Activated CD8-positive, alpha-beta memory T cell treated with anti-CD3 and anti-CD28 coated beads, Interleukin-2, amount 50 U/mL, for 1 hour (primary cell): ENCODE results near the gene TJP3.

Source experiments
- DNase-seq: peaks from one replicate; pipeline ENCODE4 v3.0.0-alpha.2; 2020; ENCODE audit errors: extremely low read depth

TJP3 gene

DNA sequence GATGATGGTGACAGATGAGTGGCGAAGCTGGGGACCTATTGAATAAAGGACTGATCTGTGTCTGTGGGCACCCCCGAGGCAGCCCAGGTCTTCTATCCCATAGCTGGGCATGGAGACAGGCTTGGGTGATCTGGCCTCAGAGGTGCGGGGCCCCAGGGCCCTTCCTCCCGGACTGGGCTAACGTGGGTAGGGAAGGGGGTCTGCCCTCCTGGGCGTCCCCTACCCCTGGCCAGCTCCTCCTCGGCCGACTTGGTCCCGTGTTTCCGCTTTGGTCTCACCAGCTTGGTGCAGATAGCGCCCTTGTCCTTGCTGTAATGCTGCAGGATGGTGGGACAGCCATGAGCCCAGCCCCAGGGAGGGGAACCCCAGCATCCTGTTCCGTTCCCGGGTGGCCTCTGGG is 74.7 kb downstream of the TJP3 start:
- no peak for DNase-seq

DNA sequence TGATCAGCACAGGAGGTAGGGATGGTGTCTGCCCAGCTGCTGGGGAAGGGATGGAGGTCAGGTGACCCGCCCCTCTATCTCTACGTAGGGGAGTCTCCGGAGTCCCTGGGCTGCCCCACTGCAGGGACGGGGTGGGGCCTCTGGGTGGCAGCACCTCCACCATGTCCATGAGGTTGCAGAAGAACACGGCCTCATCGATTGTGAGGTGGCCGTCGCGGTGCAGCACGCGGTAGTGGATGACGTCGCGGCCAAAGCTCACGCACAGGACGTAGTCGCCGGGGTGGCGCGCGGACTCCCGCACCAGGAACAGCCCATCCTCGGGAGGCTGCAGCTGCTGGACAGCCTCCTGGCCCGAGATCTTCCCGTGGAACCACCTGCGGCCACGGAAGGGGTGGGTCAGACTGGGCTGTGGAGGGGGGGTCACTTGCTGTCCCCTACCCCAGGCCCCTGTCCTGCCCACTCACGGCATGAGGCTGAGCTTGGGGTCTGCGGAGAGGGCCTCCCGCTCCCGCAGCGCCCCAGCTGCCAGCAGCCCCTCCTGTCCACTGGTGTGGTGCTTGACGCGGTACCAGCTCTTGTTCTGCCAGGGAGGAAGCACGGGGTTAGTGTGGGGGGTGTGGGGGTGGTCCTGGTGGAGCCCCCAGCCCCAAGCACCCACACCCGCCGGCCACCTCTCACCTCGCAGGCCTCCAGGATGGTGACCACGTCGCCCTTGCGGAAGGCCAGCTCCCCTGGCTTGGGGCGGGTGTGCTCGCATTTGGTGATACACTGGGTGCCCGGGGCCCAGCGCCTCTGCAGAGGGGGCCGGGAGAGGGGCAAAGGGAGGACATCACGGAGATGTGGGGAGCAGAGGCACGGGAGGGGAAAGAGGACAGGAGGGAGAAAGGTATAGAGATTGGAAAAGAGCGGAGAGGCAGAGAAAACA is 75.7 kb downstream of the TJP3 start:
- no peak for DNase-seq

GRCh38 chr19:3784607-3785450 is 76.6 kb downstream of the TJP3 start:
- no peak for DNase-seq

GRCh38 chr19:3785451-3785937 is 77.3 kb downstream of the TJP3 start:
- DNase-seq, result no peak

DNA sequence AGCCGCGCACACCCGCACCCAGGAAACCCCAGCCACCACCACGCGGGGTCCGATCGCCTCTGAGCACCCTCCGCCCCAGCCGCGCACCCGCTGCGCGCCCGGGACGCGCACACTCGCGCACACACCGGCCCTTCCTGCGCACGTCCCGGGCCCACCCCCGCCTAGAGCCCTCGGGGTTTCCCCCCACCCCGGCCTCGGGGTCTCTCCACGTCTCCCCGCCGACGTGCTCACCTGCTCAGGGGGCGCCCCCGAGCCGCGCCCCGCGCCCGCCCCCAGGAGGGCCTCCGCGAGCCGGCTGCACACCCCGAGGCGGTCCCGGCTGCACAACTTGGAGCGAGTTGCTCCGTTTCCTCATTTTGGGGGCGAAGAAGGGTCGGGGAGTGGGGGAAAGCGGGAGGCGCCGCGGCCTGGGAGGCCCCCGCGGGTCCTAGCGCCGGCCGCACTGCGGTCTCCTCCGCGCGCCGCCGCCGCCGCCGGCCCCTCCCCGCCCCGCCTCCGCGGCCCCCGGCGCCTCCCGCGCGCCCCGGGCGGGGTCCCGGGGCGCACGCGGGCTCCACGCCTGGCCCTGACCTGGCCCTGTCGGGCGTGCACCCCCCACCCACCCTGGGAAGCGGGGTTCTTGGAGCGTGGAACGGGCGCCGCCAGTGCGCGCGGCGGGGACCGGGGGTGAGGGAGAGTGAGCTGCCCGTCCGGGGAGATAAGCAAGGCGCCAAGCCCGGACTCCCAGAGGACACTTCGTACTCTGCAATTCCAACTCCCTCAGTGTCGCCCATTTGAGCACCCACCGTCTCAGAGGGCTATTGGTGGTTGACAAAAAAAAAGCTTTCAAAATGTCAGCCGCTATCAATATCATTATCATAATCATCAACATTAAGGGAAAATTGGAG is 78.0 kb downstream of the TJP3 start, which contains the start of gene MATK:
Gene MATK, minus strand, starts transcription at position 444 of the 887 bp plus-strand sequence. CDS start 1,246 bp downstream, outside the sequence.
- DNase-seq, result no peak

DNA sequence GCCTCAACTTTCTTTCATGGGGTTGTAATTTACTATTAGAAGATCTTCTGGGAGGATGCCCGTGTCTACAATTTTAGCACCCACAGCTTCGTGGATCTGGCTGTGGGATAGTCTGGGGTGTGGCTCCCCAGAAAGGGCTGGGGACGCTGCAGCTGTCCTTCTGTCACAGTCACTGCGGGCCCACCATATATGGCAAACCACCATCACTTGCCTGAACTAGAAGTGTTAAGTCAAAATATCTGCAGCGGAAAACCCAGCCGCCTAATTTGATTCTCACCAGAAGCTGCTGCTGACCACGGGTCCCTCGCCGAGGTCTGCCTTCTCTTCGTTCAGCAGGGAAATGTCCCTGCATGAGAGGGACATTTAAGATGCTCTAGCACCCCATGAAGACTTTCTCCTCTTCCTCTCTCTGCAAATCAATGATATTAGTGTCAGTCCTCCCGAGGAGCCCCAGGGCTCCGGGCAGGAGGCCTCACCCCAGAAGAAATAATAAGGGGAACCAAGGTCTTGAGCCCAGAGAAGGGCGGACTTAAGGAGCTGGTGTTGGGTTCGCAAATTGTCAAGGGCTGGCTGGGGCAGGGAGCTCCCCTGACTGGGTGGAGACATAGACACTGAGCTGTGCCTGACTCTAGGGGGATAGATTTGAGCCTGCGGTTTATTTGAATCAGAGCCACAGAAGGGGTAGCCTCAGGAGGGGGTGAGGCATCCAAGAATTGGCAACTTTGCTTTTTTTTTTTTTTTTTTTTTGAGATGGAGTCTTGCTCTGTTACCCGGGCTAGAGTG is 81.0 kb downstream of the TJP3 start:
- DNase-seq, result no peak

DNA sequence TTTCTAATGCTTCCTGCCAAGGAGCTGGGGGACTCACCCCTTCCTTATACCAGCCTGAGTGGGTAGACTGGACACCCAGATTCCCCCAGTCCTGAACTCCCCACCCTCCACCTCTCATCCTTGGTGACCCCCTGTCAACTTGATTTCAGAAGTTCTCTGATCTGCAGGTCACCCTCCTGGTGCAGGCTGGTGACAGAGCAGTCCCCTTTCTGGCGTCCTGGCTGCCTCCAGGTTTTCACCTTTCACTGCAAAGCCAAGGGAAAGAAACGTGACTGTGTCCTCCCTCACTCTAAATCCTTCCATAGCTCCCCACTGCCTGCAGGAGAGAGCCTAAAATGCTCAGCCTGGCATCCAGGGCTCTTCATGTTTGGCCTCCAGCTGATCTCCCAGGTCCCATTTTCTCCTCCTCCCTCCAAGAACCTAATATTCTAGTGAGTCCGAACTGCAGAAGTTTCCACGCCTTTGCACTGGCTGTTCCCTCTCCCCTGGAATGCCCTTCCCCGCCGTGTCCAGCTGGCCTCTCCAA is 82.1 kb downstream of the TJP3 start:
- DNase-seq, result no peak

GRCh38 chr19:3790941-3791340 is 82.8 kb downstream of the TJP3 start:
- DNase-seq, result no peak

GRCh38 chr19:3792114-3792513 is 83.9 kb downstream of the TJP3 start:
- DNase-seq, result no peak

GRCh38 chr19:3793799-3794198 is 85.6 kb downstream of the TJP3 start:
- DNase-seq, result no peak

- no peak for DNase-seq
Measured at GRCh38 chr19:3796358-3796757, 88.2 kb downstream of the TJP3 start.

DNA sequence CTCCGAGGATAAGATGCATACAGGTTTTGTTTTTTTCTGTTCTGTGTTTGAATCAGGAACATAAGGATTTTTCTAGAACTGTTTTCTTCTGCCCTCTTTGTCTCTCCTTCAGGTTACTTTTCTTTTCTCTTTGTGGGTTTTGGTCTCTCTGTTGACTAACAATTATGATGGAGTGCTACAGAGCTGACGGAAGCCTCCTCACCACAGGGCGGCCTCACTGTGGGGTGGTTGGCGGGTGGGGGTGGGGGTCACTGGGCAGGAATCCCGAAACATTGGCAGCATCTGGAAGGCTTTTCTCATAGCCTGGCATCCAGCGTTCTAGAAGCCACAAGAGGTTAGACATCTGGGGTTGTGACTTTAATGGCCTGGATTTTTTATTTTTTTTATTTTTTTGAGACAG is 90.0 kb downstream of the TJP3 start:
- DNase-seq, result no peak
